GDM1 (cell line): ENCODE results near the gene NECAB3.
A peak's percentile ranks its signal among the peaks of the same experiment; 100 is the strongest.

Experiments
- DNase-seq: peaks from one replicate; lab custom pipeline; 2025; lab: John Stamatoyannopoulos, UW

The NECAB3 gene

GRCh38 chr20:33696448-33696847, 22.2 kb upstream of the NECAB3 start:
- no peak for DNase-seq

- no peak for DNase-seq
Measured at GRCh38 chr20:33694639-33695012, 20.4 kb upstream of the NECAB3 start.

GRCh38 chr20:33693741-33694638, 19.8 kb upstream of the NECAB3 start:
- no peak for DNase-seq

GRCh38 chr20:33693289-33693688, 19.1 kb upstream of the NECAB3 start:
- no peak for DNase-seq

GRCh38 chr20:33689973-33690372, 15.7 kb upstream of the NECAB3 start:
- peak; percentile 48 for DNase-seq

- no peak for DNase-seq
Measured at GRCh38 chr20:33689493-33689892, 15.3 kb upstream of the NECAB3 start.

- no peak for DNase-seq
Measured at GRCh38 chr20:33688938-33689424, 14.8 kb upstream of the NECAB3 start.

GRCh38 chr20:33687993-33688937, 14.0 kb upstream of the NECAB3 start:
- DNase-seq = no peak

GRCh38 chr20:33687370-33687915, 13.2 kb upstream of the NECAB3 start:
- DNase-seq = no peak

- DNase-seq = no peak
Measured at GRCh38 chr20:33686984-33687366, 12.7 kb upstream of the NECAB3 start.

GRCh38 chr20:33686100-33686983, 12.1 kb upstream of the NECAB3 start, which contains the start of gene E2F1:
TSS of gene E2F1 (minus strand) at chr20:33686385. CDS start at chr20:33686264, 121 bp downstream.
- DNase-seq = peak; percentile 95

- DNase-seq = no peak
Measured at GRCh38 chr20:33685328-33686099, 11.3 kb upstream of the NECAB3 start.

GRCh38 chr20:33684533-33685327, 10.5 kb upstream of the NECAB3 start:
- no peak for DNase-seq

GRCh38 chr20:33681728-33682353, 7.6 kb upstream of the NECAB3 start:
- DNase-seq = no peak

- DNase-seq = no peak
Measured at GRCh38 chr20:33681288-33681687, 7.1 kb upstream of the NECAB3 start.

- DNase-seq = no peak
Measured at GRCh38 chr20:33680686-33681085, 6.5 kb upstream of the NECAB3 start.

- DNase-seq = no peak
Measured at GRCh38 chr20:33679758-33680485, 5.7 kb upstream of the NECAB3 start.

GRCh38 chr20:33677991-33678702, 3.9 kb upstream of the NECAB3 start:
- DNase-seq = no peak
